Stimulated activated CD8-positive, alpha-beta memory T cell treated with anti-CD3 and anti-CD28 coated beads, Interleukin-12 subunit alpha, Interleukin-12 subunit beta, amount 100 ng/mL, for 24 hours (primary cell): ENCODE measurements around the gene PPM1L.
"Not testable (repeated sequence)": the region's sequence is repeated elsewhere in the genome, so short reads cannot be mapped to it uniquely, and the experiment has no call there.

Experiments
- DNase-seq: peaks from one replicate; pipeline ENCODE4 v3.0.0-alpha.2; 2020; ENCODE audit errors: extremely low read depth

PPM1L gene

DNA sequence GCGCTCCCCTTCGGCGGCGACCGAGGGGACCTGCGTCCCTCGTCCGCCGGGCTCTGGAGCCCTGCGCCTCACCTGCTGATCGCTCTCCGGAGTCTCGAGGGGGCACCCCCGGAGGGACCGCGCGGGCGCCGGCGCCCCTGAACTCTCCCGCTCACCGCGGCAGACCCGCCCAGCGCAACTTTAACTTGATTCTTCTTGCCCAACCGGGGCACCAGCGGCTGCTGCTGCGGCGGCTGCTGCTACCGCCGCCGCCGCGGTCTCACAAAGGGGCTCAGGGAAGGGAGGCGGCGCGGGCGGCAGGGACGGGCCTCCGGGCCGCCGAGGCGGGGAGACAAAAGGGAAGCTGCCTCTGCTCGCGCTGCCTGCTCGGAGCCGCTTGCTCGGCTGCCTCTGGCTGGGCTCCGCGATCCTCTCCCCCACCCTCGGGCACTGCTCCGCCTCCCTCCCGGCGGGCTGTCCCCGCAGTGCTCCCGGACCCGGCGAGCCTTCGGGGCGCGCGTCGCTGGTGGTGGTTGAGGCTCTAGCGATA lies at the start of gene PPM1L:
TSS of gene PPM1L (plus strand) at position 456 of the 529 bp plus-strand sequence.
- no peak for DNase-seq

DNA sequence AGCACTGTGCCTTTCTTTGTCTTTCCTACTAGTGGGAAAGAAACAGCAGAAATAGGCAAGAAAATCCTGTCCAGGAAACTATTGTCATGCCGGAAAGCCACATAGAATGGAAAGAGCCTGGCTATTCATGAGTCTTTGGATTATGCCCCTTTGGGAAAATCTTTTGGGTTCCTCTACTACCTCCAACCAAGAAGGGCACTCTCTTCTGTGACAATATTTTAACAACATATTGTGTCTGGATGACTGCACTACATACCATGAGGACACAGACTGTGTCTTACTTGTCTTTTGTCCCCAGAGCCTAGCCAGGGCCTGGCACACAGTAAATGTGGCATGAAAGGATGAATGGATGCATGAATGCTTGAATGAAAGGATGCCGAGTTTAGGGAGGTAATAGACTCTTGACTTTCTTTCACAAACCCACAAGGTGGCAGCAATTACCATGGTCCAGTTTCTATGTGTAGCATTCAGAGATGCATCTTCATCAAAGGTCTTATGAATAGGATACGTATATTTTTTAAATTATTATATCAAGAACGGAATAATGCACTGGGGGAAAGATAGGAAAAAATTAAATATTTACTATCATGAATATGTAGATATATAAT lies 48.7 kb upstream of the PPM1L start:
- DNase-seq, result no peak

DNA sequence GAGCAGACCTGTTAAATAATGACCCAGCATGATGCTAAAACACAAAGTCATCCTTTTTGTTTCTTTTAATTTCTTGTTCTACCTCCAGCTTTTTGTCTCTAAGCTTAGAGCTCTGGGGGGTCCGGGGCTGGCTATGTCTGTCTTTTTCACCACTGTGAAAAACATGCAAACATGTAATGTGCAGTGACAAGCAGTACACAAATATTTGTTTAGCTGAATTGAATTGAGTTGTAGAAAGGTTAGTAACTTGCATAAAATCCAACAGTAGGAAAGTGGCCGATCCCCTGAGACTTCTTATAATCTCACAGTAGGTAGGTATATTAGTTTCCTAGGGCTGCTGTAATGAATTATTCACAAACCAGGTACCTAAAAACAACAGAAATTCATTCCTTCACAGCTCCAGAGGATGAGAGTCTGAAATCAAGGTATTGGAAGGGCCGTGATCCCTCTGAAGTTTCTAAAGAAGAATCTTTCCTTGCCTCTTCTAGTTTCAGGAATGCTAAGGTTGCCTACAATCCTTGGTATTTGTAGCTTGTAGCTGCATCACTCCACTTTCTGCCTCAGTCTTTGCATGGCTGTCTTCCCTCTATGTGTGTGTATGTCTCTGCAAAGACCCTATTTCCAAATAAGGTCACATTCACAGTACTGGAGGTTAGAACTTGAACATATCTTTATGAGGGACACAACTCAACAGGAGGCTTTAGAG lies 46.4 kb upstream of the PPM1L start:
- DNase-seq, result no peak

DNA sequence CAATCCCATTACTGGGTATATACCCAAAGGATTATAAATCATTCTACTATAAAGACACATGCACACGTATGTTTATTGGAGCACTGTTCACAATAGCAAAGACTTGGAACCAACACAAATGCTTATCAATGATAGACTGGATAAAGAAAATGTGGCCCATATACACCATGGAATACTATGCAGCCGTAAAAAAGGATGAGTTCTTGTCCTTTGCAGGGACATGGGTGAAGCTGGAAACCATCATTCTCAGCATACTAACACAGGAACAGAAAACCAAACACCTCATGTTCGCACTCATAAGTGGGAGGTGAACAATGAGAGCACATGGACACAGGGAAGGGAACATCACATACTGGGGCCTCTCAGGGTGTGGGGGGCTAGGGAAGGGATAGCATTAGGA lies 42.9 kb upstream of the PPM1L start:
- not testable (repeated sequence) for DNase-seq

DNA sequence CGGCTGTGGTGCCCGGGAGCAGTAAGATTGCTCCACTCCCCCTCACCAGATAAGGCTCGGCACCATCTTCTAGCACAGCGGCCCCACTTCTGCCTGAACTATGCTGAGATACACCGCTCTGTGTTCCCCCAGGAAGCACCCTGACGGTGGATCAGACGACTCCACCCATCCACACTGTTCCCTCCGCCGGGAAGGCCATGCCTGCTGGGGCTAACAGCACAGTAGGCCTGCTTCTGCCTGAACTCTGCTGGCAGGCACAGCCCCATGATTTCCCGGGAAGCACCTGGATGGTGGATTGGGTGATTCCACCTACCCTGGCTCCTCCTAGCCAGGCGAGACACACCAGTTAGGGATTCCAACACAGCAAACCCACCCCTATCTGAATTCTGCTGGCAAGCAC lies 36.3 kb upstream of the PPM1L start:
- no peak for DNase-seq

DNA sequence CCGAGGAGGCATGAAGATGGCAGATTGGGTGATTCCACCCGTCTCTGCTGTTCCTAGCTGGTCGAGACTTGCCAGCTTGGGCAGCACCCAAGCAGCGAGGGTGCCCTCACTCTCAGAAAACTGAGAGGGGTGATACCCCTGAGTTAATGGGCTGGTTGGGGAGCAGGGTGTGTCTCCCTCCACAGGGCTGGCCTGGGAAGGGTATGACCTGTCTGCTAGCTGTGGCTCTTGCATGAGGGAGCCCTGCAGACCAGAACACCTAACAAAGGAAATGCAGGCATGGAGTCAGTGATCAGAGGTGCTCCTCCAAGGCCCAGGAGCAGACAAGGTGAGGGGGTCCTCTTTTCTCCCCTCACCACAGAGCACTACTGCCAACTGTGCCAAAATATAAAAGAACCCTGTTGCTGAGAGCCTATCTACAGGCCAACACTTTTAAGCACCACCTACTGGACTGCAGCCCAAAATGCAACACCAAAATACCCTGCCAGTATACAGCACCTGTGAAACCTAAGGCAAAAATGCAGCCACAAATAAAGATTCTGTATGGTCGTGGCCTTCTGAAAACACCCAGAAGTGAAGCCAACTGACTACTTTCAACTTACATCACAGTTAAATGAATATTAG lies 35.8 kb upstream of the PPM1L start:
- DNase-seq, result no peak

DNA sequence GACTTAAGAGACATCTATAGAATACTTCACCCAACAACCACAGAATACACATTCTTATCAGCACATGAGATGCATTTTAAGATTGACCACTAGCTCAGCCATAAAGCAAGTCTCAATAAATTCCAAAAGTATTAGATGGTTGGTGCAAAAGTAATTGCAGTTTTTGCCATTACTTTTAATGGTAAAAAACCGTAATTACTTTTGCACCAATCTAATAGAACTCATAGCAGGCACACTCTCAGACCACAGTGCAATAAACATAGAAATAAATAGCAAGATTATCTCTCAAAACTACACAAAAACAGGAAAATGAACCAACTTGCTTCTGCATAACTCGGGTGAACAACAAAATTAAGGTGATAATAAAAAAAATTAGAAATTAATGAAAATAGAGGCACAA lies 33.7 kb upstream of the PPM1L start:
- no peak for DNase-seq

DNA sequence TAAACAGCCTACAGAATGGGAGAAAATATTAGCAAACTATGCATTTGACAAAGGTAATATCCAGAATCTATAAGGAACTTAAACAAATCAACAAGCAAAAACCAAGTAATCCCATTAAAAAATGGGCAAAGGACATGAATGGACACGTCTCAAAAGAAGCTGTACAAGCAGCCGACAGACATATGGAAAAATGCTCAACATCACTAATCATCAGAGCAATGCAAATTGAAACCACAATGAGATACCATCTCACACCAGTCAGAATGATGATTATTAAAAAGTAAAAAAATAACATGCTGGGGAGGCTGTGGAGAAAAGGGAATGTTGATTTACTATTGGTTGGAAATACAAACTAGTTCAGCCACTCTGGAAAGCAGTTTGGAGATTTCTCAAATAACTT lies 30.7 kb upstream of the PPM1L start:
- DNase-seq, result no peak

DNA sequence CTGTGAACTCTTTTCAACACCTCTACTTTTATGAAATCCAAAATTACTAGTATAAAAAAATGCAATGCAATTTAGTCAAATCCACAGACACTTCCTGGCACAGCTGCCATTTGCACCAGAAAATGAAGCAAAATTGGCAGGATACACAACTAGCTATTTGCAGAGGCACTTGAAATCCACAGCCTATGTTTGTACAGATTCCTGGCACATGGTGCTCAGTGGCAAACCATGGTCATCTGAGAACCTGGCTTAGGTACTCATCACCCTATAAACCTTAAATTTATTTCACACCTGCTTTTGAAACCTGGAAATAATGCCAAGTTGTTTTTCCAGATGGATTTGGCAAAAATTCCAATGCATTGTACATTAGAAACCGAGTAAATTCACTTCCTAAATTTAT lies 20.2 kb upstream of the PPM1L start:
- DNase-seq, result no peak

DNA sequence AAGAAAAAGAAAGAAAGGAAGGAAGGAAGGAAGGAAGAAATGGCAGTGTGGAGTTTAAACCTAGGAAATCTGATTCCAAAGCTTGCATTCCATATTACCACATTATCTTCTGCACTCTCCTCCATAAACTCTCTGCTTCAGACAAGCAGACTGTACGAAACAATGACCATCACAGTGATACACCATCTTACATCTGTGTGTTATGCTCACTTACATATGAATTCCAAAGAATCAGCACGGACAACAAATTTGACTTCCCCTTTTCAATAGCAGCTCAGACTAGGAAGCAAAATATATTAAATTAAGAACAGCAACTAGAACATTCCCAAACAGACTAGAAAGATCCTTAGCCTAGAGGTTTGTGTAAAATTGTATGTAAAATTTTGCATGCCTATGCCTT lies 18.0 kb upstream of the PPM1L start:
- no peak for DNase-seq

DNA sequence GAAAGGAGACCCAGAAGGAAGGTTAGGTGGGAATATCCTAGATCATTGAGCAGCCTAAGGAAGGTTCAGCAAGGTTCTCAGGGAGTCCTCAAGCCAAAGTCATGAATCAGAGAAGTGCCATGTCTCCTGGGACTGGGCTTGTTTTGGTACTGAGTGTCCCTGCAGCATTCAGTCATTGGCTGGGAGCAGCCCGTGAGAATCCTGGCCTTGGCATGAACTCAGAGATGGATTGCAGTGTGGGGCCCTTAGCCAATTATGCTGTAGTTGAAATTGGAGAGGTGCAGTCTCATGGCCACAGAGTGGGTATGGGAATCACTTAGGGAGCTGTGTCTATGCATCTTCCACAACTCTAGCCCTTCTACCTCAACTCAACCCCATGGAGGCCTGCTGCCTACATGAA lies 17.0 kb upstream of the PPM1L start:
- no peak for DNase-seq

DNA sequence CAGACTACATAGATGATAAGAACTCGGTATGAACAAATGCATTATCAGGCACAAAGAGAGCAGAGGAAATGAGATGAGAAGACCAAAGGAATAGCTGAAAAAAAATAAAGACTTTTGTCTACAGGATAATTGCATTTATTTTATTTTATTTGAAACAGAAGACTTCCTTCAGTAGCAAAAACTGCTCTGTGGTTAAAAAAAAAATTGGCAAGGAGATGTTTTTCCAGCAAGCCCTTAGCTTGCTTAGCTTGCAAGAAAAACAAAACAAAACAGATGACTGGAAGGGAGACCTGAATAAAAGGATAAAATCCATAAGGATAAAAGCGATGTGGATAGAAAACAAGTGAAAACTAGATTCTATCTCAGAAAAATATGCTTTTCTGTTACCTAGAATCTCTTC lies 9.1 kb upstream of the PPM1L start:
- DNase-seq, result no peak

DNA sequence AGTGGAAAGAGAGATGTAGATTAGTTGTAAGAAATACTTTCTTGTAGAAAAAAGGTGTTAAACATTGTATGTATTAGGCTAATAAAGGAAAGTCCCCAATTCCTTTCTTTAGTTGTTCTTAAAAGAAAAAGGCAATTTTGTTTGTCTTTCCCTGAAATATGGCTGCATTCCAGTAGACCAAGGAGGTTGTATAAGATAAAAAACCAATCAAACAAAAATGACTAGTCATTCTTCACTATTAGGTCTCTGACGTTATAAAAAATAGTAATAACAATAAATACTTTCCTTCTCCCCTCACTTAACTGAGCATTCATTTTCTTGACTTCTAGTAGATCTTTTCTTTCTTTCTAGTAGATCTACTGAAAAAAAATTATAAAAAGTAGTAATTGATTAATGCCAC lies 8.6 kb upstream of the PPM1L start:
- no peak for DNase-seq

DNA sequence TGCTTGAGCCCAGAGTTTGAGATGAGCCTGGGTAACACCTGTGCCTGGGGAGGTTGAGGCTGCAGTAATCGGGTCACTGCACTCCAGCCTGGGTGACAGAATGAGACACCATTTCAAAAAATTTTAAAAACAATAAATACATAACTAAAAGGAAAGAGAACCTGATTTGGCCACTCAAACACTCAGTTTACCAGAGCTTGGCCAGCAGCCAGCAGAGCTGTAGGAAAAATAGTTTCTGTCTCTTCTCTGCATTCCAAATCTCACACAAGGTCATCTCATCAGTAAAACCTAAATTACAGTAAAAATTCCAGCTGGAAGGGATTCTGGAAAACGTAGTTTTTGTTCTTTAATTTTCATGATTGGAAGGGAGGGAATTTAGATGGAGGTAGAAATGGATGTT lies 7.8 kb upstream of the PPM1L start:
- no peak for DNase-seq

DNA sequence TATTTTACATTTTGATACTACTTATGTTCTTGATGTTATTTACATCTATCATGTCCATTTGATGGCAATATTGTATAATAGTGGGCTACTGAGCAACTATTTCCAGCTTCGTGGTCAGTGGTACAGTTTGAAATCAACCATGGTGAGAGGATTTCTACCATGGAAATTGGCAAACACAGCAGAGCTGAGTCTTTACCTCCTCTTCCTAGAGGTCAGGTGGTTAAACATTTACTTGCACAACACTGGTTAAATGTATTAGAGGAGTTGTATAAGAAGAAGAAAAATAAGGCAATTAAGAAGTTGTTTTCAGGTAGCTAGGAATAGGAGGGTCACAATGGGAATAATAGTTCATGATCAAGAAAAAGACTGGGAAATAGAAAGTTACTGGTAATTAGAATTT lies 7.2 kb upstream of the PPM1L start:
- no peak for DNase-seq

DNA sequence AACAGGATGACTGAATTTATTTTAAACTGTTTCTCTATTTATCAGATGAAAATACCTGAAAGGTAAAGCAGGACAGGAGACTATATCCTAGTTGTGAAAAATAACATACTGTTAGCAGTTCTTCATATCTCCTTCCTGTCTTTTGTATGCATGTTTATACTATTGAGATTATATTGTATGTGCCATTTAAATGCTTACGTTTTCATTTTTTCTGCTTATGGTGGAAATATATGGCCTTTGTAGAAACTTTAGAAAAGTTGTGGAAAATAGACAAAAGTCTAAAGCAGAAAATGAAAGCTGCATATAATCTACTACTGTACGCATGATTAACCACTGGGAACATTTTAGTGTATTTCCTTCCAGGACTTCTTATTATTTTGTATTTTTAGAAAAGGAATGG lies 2.1 kb upstream of the PPM1L start:
- no peak for DNase-seq

DNA sequence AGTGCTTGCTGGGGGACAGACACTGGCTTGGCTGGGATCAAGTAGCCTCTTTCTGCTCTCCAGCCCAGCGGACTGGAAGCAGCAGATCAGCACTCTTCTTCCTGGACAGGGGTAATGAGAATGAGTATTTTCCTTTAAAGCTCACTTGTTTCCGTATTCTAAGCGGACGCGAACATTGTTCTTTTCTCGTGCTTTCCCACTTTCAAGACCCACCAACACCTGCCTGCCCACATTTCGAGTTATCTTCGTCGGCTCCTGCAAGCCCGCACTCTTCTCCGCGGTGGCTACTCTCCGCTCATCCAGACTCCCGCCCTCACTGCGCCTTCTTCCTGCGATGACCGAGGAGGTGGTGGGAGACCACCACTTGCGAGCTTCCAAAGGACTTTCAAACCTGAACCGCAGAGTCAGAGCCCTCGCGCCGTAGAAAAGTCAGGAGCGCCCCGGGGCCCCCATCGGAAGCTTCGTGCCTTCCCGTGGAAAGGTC lies 1.6 kb upstream of the PPM1L start:
- DNase-seq, result no peak

DNA sequence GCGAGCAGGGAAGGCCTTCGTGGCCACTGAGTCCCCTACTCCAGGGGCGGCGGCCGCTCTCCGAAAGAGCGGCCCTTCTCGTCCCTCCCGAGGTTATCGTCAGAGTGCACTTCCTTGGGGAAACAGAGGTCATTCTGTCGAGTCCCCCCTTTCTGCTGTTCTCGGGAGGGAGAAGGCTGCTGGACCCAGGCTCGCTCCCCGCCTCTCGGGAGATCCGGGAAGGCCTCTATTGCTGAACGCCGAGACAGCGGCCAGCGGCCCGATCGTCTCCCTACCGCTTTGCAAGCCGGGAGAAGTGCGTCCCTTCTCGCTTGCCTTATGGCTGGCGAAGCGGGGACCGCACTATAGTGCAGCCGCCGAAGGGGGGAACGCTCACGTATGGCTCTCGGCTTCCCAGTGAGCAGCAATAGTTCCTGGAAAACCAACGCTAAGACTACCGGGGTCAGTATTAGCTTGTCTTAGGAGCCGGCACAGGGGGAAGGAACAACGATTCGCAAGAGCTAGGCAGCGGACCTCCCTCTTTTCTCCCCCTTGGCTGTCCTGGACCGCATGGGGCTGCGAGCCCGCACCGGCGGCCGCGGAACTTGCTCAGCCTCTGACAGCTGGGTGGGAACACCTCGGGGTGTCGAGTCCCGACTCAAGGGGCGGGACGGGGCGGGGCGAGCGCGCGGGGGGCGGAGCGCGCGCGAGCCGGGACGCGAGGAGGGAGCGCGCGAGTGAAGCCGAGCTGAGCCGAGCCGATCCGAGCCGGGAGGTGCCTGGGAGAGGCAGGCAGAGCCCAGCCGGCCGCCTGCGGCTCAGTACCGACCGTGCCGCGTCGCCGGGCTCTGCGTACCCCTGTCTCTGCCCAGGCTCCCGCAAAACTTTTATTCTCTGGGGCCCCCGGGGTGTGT lies 930 bp upstream of the PPM1L start:
- peak; percentile 75 for DNase-seq

DNA sequence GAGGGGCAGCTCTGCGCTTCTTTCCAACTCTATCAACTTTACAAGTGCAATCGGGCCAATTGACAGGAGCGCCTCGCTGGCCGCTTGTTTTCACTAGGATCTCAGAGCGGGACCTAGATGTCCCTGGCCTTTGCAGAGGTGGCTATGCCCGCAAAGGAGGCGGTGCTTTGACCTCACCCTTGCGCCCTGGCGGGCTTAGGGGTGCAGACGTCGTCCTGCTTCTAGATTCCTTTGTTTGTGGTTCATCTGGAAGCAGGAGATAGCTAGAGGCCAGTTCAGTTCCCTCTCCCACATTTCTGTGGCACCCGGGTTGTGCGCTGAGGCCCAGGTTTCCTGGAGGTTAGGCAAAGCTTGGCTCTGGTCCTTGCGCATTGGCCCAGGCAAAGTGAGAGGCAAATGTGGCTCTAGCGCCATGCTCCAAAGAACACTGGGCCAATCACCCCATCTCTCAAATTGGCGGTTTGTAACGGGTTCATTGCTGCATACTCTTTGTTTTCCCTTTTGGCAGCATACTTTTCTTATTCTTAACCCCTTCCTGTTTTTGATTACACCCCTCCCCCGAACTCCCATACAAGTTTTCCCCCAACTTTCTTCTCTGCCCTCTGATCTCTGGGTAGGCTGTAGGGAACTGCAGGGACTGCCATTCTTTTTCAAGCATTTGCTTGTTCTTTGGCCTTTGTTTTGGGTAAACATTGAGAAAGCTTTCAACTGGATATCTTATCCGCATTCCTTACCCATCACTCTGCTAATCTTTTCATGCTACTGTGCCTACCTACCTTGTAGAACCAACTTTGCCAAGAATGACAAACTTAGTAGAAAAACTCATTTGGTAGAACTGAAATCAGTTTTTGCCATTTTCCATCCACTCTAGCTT lies 1.4 kb downstream of the PPM1L start:
- DNase-seq, result no peak

DNA sequence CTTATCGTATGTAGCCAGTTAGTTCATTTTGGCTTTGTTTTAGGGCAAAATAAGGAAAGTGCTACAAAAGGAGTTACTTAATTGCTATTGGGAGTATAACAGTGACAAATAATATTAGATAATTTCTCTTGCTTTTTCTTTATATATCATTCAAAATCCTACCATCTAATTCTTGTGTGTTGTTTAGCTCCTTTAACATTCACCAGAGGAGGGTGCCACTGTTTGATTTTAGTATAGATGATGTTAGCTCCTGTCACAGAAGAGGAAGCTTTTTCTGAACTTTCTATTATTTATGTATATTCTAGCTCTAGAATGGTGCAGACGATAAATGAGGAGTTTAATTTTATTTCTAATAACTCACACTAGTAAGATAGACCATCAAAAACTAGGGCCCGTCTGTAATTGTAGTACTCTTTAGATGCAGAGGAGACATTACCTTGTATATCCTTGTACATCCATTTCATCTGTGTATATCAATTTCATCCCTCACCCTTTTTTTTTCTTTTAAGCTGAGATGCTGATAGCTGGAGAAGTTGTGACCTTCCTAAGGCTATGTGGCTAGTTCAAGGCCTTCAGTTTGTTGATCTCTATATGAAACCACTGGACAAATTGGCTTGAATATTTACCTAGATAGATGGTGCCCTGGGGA lies 3.0 kb downstream of the PPM1L start:
- DNase-seq, result no peak

DNA sequence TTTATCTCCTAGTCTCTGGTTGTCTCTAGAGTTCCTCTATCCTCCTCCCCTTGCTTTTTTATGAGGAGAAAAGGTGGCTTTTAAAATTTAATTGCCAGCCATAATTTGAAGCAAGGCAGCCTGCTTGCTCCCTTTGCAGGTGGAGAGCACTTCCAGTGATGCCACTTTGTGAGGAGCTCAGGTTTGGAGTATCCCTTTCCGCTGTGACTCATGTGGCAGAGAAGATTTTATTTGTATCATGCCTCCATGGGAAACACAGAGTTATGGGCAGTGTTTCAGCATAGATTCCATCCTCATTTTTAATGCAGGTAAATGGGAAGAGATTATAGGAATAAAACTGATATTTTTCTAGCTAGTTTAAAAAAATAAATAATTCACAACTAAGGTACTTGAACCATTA lies 7.0 kb downstream of the PPM1L start:
- no peak for DNase-seq
